Hepatocyte (in vitro differentiated cells): ENCODE measurements around the gene GRK5. TPM values are rescaled to one million over a fixed set of nuclear protein-coding genes. Genes with fewer than 3 reads are reported as not detected.

Experiments
- DNase-seq: peaks from one replicate; pipeline ENCODE4 v3.0.0-alpha.2; 2016; ENCODE audit warnings: low spot score
- H2AFZ ChIP-seq: fragments of 200-600 bp; sonication (generic); 2 replicates; pipeline ENCODE4 v1.6.0; 2016; ENCODE audit warnings: antibody characterized with exemption, mild to moderate bottlenecking
- H3K27ac ChIP-seq: fragments of 200-600 bp; sonication (generic); 2 replicates; pipeline ENCODE4 v1.5.1; 2016; ENCODE audit warnings: mild to moderate bottlenecking
- H3K27me3 ChIP-seq: fragments of 200-600 bp; sonication (generic); 2 replicates; pipeline ENCODE4 v1.6.1; 2016
- H3K36me3 ChIP-seq: fragments of 200-600 bp; sonication (generic); replicated peaks from 2 replicates; pipeline ENCODE4 v1.5.1; 2016; ENCODE audit warnings: low read depth; ENCODE audit not compliant: insufficient read depth
- H3K4me1 ChIP-seq: fragments of 200-600 bp; sonication (generic); 2 replicates; pipeline ENCODE4 v1.5.1; 2016; ENCODE audit warnings: mild to moderate bottlenecking, moderate library complexity; ENCODE audit not compliant: insufficient read depth
- H3K4me2 ChIP-seq: fragments of 200-600 bp; sonication (generic); 2 replicates; pipeline ENCODE4 v1.6.0; 2016
- H3K4me3 ChIP-seq: fragments of 200-600 bp; sonication (generic); 2 replicates; pipeline ENCODE4 v1.5.1; 2016; ENCODE audit warnings: mild to moderate bottlenecking
- H3K79me2 ChIP-seq: fragments of 200-600 bp; sonication (generic); 2 replicates; pipeline ENCODE4 v1.6.0; 2017; ENCODE audit warnings: mild to moderate bottlenecking
- H3K9me2 ChIP-seq: fragments of 200-600 bp; sonication (generic); replicated peaks from 2 replicates; pipeline ENCODE4 v1.6.0; 2017; ENCODE audit warnings: mild to moderate bottlenecking; ENCODE audit not compliant: insufficient read depth
- H3K9me3 ChIP-seq: fragments of 200-600 bp; sonication (generic); 2 replicates; pipeline ENCODE4 v1.5.1; 2016; ENCODE audit warnings: low read depth, mild to moderate bottlenecking
- H4K20me1 ChIP-seq: fragments of 200-600 bp; sonication (generic); 2 replicates; pipeline ENCODE4 v1.6.0; 2016; ENCODE audit warnings: mild to moderate bottlenecking; ENCODE audit not compliant: insufficient read depth, poor library complexity, severe bottlenecking
- EZH2 ChIP-seq: fragments of 200-600 bp; sonication (generic); IDR thresholded peaks from 2 replicates; pipeline ENCODE4 v1.6.1; 2016; ENCODE audit warnings: antibody characterized with exemption, mild to moderate bottlenecking, borderline replicate concordance
- EZH2phosphoT487 ChIP-seq: fragments of 200-600 bp; sonication (generic); IDR thresholded peaks from one replicate; pipeline ENCODE4 v1.6.1; 2018; ENCODE audit warnings: antibody characterized with exemption, mild to moderate bottlenecking, low read depth, moderate library complexity; ENCODE audit not compliant: unreplicated experiment, severe bottlenecking
- WGBS: methylation state at CpG from one replicate; pipeline ENCODE4 v1.1.6; 2016; ENCODE audit warnings: low lambda C conversion rate; ENCODE audit errors: missing lambda C conversion rate; 5-methylcytosine and 5-hydroxymethylcytosine counted together
- polyA plus RNA-seq: library from polyadenylated mRNA; unstranded; fragments of >200 nt; fragmentation: Nextera tagmentation; extraction: Ambion mirVana; gene quantifications from 2 replicates; pipeline ENCODE4 v1.2.1, GENCODE V29; 2016
- total RNA-seq: library from RNA; depleted of rRNA; stranded (reverse); fragments of >200 nt; gene quantifications from 2 replicates; pipeline ENCODE4 v1.2.3, GENCODE V29; 2014
- TF ChIP-seq, protein P1 (sequence below): fragments of 200-600 bp; sonication (generic); IDR thresholded peaks from 2 replicates; pipeline ENCODE4 v1.5.1; 2016; ENCODE audit warnings: antibody characterized with exemption, mild to moderate bottlenecking; ENCODE audit not compliant: poor library complexity

GRK5 gene
- total and polyA plus RNA-seq, 2 experiments from 2014 or later, result 7.6 to 19.9 TPM

DNA sequence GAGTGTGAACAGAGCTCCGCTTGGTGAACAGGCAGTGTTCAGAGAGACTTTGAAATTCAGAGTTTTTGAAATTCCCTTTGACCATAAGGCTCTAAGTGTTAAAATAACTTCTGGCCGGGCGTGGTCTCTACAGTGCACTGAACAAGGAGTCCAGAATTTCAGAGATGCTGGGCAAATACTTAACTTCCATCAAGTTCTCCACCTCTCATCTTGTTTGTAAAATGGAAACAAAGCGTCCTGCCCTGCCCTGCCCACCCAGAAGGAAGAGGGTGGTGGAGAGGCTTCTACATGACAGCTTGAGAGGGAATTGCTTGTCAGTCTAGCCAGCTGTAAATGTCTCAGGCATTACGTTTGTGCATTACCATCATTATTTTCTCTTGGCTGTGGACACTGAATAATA, 232.6 kb downstream of the GRK5 start:
- TF ChIP-seq EZH2phosphoT487 (no peak), EZH2 (no peak)
- TF ChIP-seq, protein P1, sequence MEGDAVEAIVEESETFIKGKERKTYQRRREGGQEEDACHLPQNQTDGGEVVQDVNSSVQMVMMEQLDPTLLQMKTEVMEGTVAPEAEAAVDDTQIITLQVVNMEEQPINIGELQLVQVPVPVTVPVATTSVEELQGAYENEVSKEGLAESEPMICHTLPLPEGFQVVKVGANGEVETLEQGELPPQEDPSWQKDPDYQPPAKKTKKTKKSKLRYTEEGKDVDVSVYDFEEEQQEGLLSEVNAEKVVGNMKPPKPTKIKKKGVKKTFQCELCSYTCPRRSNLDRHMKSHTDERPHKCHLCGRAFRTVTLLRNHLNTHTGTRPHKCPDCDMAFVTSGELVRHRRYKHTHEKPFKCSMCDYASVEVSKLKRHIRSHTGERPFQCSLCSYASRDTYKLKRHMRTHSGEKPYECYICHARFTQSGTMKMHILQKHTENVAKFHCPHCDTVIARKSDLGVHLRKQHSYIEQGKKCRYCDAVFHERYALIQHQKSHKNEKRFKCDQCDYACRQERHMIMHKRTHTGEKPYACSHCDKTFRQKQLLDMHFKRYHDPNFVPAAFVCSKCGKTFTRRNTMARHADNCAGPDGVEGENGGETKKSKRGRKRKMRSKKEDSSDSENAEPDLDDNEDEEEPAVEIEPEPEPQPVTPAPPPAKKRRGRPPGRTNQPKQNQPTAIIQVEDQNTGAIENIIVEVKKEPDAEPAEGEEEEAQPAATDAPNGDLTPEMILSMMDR, result no peak
- Histone ChIP-seq H3K9me3 (no peaks in the 10 kb centered on the region), H2AFZ (no peak overlapping the region), H3K79me2 (no peaks in the 10 kb centered on the region), H3K27ac (no peak overlapping the region), H3K4me2 (no peak overlapping the region), H3K4me1 (no peaks in the 10 kb centered on the region), H3K27me3 (no peaks in the 10 kb centered on the region), H3K36me3 (no peaks in the 10 kb centered on the region), H4K20me1 (no peaks in the 10 kb centered on the region), H3K9me2 (no peaks in the 10 kb centered on the region), H3K4me3 (no peak overlapping the region)
- 91% methylated on average over 5 of the region's 5 CpGs for WGBS
- no peak for DNase-seq

DNA sequence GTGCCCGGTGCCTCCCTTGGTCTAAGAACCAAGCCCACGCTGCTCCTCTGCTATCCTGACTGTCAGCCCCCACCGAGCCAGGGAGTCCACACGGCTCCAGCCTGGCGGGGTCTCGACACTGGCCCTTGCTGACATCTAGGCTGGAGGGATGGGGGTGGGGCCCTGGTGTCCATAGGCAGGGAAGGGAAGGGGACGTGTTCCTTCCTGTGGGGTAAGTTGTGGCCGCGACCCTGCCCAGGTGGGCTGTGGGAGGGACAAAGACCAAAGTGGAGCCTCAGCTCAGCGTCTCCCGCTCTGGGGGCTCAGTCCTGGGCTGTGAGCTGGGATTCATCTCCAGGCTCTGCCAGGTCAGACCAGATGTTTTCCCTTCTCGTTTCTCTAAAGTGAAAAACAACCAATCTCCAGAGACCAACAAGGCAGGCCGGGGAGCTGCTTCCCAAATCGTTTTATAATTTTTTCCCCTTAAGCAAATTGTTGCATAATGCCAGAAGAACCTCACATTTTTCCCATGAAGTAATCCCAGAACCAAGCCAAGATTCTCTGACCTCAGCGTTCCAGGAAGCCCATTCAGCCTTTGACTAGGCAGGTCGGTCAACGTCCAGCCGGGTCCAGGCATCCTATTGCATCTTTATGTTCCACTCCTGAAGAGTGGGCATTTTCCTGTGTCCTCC, 233.9 kb downstream of the GRK5 start:
- no peak overlapping the region for H2AFZ ChIP-seq
- H3K4me3 ChIP-seq, result no peak overlapping the region
- no peak for TF ChIP-seq EZH2
- TF ChIP-seq, protein P1, result no peak
- no peak for TF ChIP-seq EZH2phosphoT487
- no peaks in the 10 kb centered on the region for H3K27me3 ChIP-seq
- no peaks in the 10 kb centered on the region for H3K36me3 ChIP-seq
- 85% methylated on average over 18 of the region's 18 CpGs for WGBS
- H3K4me1 ChIP-seq, result no peaks in the 10 kb centered on the region
- no peaks in the 10 kb centered on the region for H3K9me3 ChIP-seq
- no peak overlapping the region for H3K27ac ChIP-seq
- no peak overlapping the region for H3K4me2 ChIP-seq
- no peaks in the 10 kb centered on the region for H3K9me2 ChIP-seq
- no peaks in the 10 kb centered on the region for H4K20me1 ChIP-seq
- DNase-seq, result no peak
- H3K79me2 ChIP-seq, result no peaks in the 10 kb centered on the region

DNA sequence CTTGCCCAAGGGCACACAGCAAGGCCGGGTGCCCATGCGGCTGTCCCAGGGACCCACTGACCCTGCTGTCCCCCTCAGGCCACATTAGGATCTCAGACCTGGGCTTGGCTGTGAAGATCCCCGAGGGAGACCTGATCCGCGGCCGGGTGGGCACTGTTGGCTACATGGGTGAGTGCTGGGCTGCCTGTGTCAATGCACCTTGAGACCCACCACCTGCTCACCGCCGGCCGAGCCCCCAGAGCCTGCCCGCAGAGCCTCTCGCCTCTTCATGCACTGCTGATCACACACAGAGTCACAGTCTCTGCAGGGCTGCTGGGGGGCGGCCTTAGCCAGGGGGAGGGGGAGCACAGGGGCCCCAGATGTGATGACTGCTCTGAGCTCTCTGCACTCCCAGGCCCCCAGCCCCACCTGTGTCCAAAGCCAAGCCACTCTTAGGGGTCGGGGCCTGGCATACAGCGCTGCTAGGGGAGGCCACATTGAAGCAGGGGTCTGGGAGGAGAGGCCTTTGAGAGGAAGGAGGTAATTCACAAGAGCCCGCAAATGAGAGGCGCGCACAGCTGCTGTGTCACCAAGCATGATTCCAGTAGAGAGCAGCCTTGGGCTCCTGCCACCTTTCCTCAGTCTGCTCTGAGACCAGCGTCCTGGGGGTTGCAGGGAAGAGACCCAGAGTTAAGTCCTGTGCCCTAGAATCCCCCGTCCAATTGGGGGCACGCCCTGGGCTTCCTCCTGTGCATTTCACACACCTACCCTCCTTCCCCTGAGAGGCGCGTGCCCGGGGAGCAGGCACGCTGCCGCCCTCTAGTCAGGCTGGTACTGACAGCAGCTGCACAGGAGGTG, 234.8 kb downstream of the GRK5 start:
- WGBS, result 89% methylated on average over 25 of the region's 25 CpGs
- Histone ChIP-seq H4K20me1 (no peaks in the 10 kb centered on the region), H3K4me2 (no peak overlapping the region), H2AFZ (no peak overlapping the region), H3K27ac (no peak overlapping the region), H3K36me3 (no peaks in the 10 kb centered on the region), H3K9me3 (no peaks in the 10 kb centered on the region), H3K79me2 (no peaks in the 10 kb centered on the region), H3K27me3 (no peaks in the 10 kb centered on the region), H3K4me3 (no peak overlapping the region), H3K4me1 (no peaks in the 10 kb centered on the region), H3K9me2 (no peaks in the 10 kb centered on the region)
- no peak for DNase-seq
- TF ChIP-seq, protein P1, result no peak
- TF ChIP-seq EZH2phosphoT487 (no peak), EZH2 (no peak)
